CD4-positive, alpha-beta T cell treated with Interleukin-1 beta for 1 hour (primary cell): ENCODE data around the gene BAHD1.

Experiments used
- DNase-seq, 2 donors: peaks; one replicate each; pipeline ENCODE4 v3.0.0-alpha.2; 2020 to 2022

BAHD1 gene

GRCh38 chr15:40500568-40501330 is 60.0 kb downstream of the BAHD1 start:
- no peak for DNase-seq

GRCh38 chr15:40501487-40501886 is 60.7 kb downstream of the BAHD1 start:
- no peak for DNase-seq

- DNase-seq, result peak; percentile 55 to 57
Measured at GRCh38 chr15:40506964-40507571, 66.3 kb downstream of the BAHD1 start.

- DNase-seq, result no peak
Measured at GRCh38 chr15:40508216-40508615, 67.5 kb downstream of the BAHD1 start.

GRCh38 chr15:40510201-40510600 is 69.4 kb downstream of the BAHD1 start:
- no peak for DNase-seq

GRCh38 chr15:40511093-40511471 is 70.3 kb downstream of the BAHD1 start:
- DNase-seq, result peak; percentile 5 to 46

- DNase-seq, result peak in 1 of 2 donors; percentile 8
Measured at GRCh38 chr15:40511472-40512133, 70.8 kb downstream of the BAHD1 start.

GRCh38 chr15:40512440-40512839 is 71.7 kb downstream of the BAHD1 start:
- no peak for DNase-seq

- DNase-seq, result no peak
Measured at GRCh38 chr15:40513609-40514008, 72.9 kb downstream of the BAHD1 start.

- no peak for DNase-seq
Measured at GRCh38 chr15:40516322-40516721, 75.6 kb downstream of the BAHD1 start.
